ENCODE measurements around the gene LCN2. TPM values are rescaled to one million over a fixed set of nuclear protein-coding genes. Genes with fewer than 3 reads are reported as not detected.

Gene LCN2
- total and polyA plus RNA-seq, 2 experiments from 2014 or later: not detected

DNA sequence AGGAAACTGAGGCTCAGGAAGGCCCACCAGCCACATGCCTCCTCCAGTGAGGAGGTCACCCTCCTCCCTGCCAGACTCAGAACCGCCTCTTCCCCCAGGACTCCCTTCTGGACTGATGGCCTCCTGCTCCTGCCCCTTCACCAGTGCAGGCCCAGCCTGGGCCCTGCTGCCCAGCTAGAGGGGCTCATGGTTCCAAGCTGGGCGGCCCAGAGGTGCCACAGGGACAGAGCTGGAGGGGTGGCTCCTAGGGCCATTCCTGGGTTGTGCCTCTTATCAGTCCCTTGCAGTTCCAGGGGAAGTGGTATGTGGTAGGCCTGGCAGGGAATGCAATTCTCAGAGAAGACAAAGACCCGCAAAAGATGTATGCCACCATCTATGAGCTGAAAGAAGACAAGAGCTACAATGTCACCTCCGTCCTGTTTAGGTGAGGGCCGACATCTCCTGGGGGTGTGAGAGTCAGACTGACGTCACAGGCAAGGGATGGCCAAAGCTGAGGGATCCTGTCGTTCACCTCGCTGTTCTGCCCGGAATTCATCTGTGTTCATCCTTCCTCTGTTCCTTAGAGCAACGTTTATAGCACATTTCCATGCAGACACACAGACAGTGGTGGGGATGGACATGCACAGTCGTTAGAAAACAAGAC is 819 bp downstream of the LCN2 start:
- Histone ChIP-seq H3K27ac (no peak overlapping the region), H3K36me3 (ENCODE audit: low read depth) (no peaks in the 10 kb centered on the region), H3K27me3 (replicated peaks; ENCODE audit: insufficient read depth) (no peaks in the 10 kb centered on the region), H3K4me2 (ENCODE audit: unreplicated experiment) (no peak overlapping the region), H3F3A (ENCODE audit: insufficient read depth) (no peaks in the 10 kb centered on the region), H2AFZ (no peak overlapping the region; the same call in 1 of the 2 replicates), H3K4me3 (no peak overlapping the region), H3K9ac (no peak overlapping the region), H3K4me1 (ENCODE audit: insufficient read depth) (no peaks in the 10 kb centered on the region), H3K79me2 (ENCODE audit: insufficient read depth) (no peaks in the 10 kb centered on the region), H3K9me3 (ENCODE audit: low read depth) (no peaks in the 10 kb centered on the region), H4K20me1 (ENCODE audit: insufficient read depth) (no peaks in the 10 kb centered on the region), H3K9me2 (ENCODE audit: insufficient read depth) (no peaks in the 10 kb centered on the region)
- TF ChIP-seq EZH2 (IDR thresholded peaks at IDR 0.05; ENCODE audit: insufficient read depth, poor library complexity, severe bottlenecking): no peak
- no peak for TF ChIP-seq EZH2phosphoT487 (IDR thresholded peaks at IDR 0.05; ENCODE audit: insufficient read depth, low read depth)
- in situ Hi-C loops (cut with MboI): no loop called here
- 65 to 66% methylated on average over 11 of the region's 11 CpGs for WGBS, 2 experiments (ENCODE audit: low coverage in 1 of 2, low lambda C conversion rate in 2 of 2, missing lambda C conversion rate in 2 of 2)
- DNase-seq: no peak

DNA sequence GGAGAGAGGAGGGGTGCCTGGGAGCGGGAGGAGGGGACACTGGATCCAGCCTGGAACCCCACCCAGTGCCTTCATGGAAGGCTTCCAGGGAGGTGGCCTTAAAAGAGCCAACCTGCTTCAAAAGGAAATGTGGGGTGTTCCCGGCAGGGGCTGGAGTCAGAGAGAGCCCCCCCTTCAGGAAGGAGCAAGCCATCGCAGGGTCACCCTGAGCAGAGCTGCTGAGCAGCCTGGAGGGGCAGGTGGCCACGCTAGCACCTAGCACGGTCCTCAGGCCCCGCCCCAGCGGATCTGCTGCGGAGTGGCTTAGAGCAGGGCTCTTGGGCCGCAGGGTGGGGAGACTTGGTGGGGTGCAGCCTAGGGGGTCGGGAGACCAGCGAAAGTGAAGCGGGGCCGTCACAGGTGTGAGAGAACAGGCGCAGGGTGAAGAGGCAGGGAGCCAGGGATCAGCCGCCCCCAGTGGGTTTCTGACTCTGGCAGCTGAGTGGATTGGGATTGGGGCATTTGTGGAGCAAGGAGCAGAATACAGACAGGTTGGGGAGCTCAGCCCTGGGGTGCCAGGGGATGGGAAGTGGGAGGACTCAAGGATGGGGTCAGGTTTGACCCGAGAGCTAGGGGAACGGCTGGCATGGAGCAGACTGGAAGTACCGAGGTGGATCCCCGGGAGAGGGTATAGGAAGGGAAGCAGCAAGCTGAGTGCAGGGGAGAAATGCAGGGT is 1.5 kb downstream of the LCN2 start:
- H4K20me1 ChIP-seq (ENCODE audit: insufficient read depth): no peaks in the 10 kb centered on the region
- H3K4me3 ChIP-seq: no peak overlapping the region
- no peak overlapping the region for H3K4me2 ChIP-seq (ENCODE audit: unreplicated experiment)
- no peaks in the 10 kb centered on the region for H3K36me3 ChIP-seq (ENCODE audit: low read depth)
- in situ Hi-C loops (cut with MboI): no loop called here
- H3F3A ChIP-seq (ENCODE audit: insufficient read depth): no peaks in the 10 kb centered on the region
- H3K4me1 ChIP-seq (ENCODE audit: insufficient read depth): no peaks in the 10 kb centered on the region
- H3K9ac ChIP-seq: no peak overlapping the region
- no peak for DNase-seq
- TF ChIP-seq EZH2 (IDR thresholded peaks at IDR 0.05; ENCODE audit: insufficient read depth, poor library complexity, severe bottlenecking) (no peak), EZH2phosphoT487 (IDR thresholded peaks at IDR 0.05; ENCODE audit: insufficient read depth, low read depth) (no peak)
- H2AFZ ChIP-seq: no peak overlapping the region; the same call in 1 of the 2 replicates
- WGBS, 2 experiments (ENCODE audit: low coverage in 1 of 2, low lambda C conversion rate in 2 of 2, missing lambda C conversion rate in 2 of 2): 74 to 76% methylated on average over 17 to 19 of the region's 19 CpGs
- no peaks in the 10 kb centered on the region for H3K9me3 ChIP-seq (ENCODE audit: low read depth)
- no peaks in the 10 kb centered on the region for H3K79me2 ChIP-seq (ENCODE audit: insufficient read depth)
- H3K27ac ChIP-seq: no peak overlapping the region
- no peaks in the 10 kb centered on the region for H3K27me3 ChIP-seq (replicated peaks; ENCODE audit: insufficient read depth)
- H3K9me2 ChIP-seq (ENCODE audit: insufficient read depth): no peaks in the 10 kb centered on the region

DNA sequence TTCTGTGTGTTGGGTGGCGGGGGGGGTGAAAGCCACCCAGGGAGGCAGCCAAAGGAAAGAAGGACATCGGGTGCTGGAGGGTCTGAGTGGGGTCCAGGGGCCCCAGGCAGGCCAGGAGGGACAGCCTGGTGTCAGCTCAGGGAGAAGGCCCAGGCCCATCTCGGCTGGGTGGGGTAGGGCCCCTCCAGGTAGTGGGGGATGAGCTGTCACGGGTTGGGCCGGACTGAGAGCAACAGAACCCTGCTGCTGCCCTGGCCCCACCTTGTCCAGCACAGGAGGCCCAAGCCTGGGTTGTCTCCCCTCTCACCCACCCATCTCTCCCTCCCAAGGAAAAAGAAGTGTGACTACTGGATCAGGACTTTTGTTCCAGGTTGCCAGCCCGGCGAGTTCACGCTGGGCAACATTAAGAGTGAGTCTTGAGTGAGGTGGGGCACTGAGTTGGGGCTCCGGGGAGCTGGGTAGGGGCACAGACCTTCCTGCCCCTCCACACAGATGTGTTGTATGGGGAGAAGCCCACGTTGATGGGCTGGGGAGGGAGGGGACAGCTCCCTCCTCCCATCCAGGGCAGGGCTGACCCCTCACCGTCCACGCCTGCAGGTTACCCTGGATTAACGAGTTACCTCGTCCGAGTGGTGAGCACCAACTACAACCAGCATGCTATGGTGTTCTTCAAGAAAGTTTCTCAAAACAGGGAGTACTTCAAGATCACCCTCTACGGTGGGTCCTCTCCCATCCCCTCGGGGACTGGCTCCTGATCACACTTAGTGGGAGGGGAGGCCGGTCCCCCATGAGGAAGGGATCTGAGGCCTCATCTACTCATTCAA is 2.3 kb downstream of the LCN2 start:
- 72 to 81% methylated on average over 8 to 18 of the region's 18 CpGs for WGBS, 2 experiments (ENCODE audit: low coverage in 1 of 2, low lambda C conversion rate in 2 of 2, missing lambda C conversion rate in 2 of 2)
- TF ChIP-seq EZH2phosphoT487 (IDR thresholded peaks at IDR 0.05; ENCODE audit: insufficient read depth, low read depth): no peak
- TF ChIP-seq EZH2 (IDR thresholded peaks at IDR 0.05; ENCODE audit: insufficient read depth, poor library complexity, severe bottlenecking): no peak

More for the DNA sequence above, 2.3 kb downstream of the LCN2 start:
- no peak for DNase-seq
- no peak overlapping the region for H3K9ac ChIP-seq
- no peaks in the 10 kb centered on the region for H3K9me3 ChIP-seq (ENCODE audit: low read depth)
- H3K27me3 ChIP-seq (replicated peaks; ENCODE audit: insufficient read depth): no peaks in the 10 kb centered on the region
- no peaks in the 10 kb centered on the region for H3K4me1 ChIP-seq (ENCODE audit: insufficient read depth)
- H3K27ac ChIP-seq: no peak overlapping the region
- no peaks in the 10 kb centered on the region for H4K20me1 ChIP-seq (ENCODE audit: insufficient read depth)
- H3K9me2 ChIP-seq (ENCODE audit: insufficient read depth): no peaks in the 10 kb centered on the region
- no peaks in the 10 kb centered on the region for H3K36me3 ChIP-seq (ENCODE audit: low read depth)
- no peak overlapping the region for H3K4me3 ChIP-seq
- no peak overlapping the region for H3K4me2 ChIP-seq (ENCODE audit: unreplicated experiment)
- no peak overlapping the region for H2AFZ ChIP-seq
- in situ Hi-C loops (cut with MboI): no loop called here
- H3F3A ChIP-seq (ENCODE audit: insufficient read depth): no peaks in the 10 kb centered on the region
- no peaks in the 10 kb centered on the region for H3K79me2 ChIP-seq (ENCODE audit: insufficient read depth)

Data from GM23248 (cell line).